ENCODE results near the gene SPTB.

GRCh38 chr14:64714432-64715025 lies 165.2 kb downstream of the SPTB start:
- TF ChIP-seq, protein P1, sequence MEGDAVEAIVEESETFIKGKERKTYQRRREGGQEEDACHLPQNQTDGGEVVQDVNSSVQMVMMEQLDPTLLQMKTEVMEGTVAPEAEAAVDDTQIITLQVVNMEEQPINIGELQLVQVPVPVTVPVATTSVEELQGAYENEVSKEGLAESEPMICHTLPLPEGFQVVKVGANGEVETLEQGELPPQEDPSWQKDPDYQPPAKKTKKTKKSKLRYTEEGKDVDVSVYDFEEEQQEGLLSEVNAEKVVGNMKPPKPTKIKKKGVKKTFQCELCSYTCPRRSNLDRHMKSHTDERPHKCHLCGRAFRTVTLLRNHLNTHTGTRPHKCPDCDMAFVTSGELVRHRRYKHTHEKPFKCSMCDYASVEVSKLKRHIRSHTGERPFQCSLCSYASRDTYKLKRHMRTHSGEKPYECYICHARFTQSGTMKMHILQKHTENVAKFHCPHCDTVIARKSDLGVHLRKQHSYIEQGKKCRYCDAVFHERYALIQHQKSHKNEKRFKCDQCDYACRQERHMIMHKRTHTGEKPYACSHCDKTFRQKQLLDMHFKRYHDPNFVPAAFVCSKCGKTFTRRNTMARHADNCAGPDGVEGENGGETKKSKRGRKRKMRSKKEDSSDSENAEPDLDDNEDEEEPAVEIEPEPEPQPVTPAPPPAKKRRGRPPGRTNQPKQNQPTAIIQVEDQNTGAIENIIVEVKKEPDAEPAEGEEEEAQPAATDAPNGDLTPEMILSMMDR (IDR thresholded peaks at IDR 0.05; ENCODE audit: low read length) = no peak
- no peak for TF ChIP-seq EZH2 (optimal IDR thresholded peaks at IDR 0.05; ENCODE audit: low read depth, low read length)
- no peak for TF ChIP-seq EZH2phosphoT487 (IDR thresholded peaks at IDR 0.05; ENCODE audit: low read length)
